Activated B cell treated with CpG ODN at 0.5 μM for 24 hours (primary cell): ENCODE data around the gene CYLC1. TPM values are rescaled to one million over a fixed set of nuclear protein-coding genes. Genes with fewer than 3 reads are reported as not detected.

Experiments used
- ATAC-seq: fragments of 200-7000 bp; cut with Tn5 transposase; one replicate; pipeline ENCODE4 v1.10.0; 2021; ENCODE audit warnings: low read depth, mild to moderate bottlenecking, moderate library complexity
- CTCF ChIA-PET: fragments of 350-600 bp; sonication (Branson Sonifier 250); formaldehyde crosslinking; loops from one replicate; lab custom pipeline; 2021; ENCODE audit warnings: antibody characterized with exemption; lab: Charles Lee
- POLR2A ChIA-PET: fragments of 350-600 bp; sonication (Branson Sonifier 250); formaldehyde crosslinking; loops from one replicate; lab custom pipeline; 2021; ENCODE audit warnings: antibody characterized with exemption; lab: Charles Lee
- DNase-seq: peaks from one replicate; pipeline ENCODE4 v3.0.0; 2022
- H3K27ac Mint-ChIP-seq: one replicate; pipeline ENCODE4 v1.8.0; 2020; ENCODE audit warnings: mixed read lengths
- H3K27me3 Mint-ChIP-seq: one replicate; pipeline ENCODE4 v1.8.0; 2021; ENCODE audit warnings: mixed read lengths
- H3K36me3 Mint-ChIP-seq: one replicate; pipeline ENCODE4 v1.8.0; 2021; ENCODE audit warnings: low read depth, mixed read lengths
- H3K4me1 Mint-ChIP-seq: one replicate; pipeline ENCODE4 v1.8.0; 2021; ENCODE audit warnings: mixed read lengths
- H3K4me3 Mint-ChIP-seq: one replicate; pipeline ENCODE4 v1.8.0; 2020; ENCODE audit warnings: mild to moderate bottlenecking, mixed read lengths
- H3K9me3 Mint-ChIP-seq: one replicate; pipeline ENCODE4 v1.8.0; 2020; ENCODE audit warnings: mixed read lengths
- intact Hi-C: fragments of 100-400 bp; cut with micrococcal nuclease; formaldehyde crosslinking; loops from one replicate; pipeline ENCODE4 v1.15.1; 2024
- total RNA-seq: library from RNA; stranded (reverse); gene quantifications from 2 replicates; pipeline ENCODE4 v1.2.3, GENCODE V29; 2022
- TF ChIP-seq, protein P1 (sequence below): fragments of 200-600 bp; IDR thresholded peaks from one replicate; pipeline ENCODE4 v1.8.0; 2022; ENCODE audit warnings: antibody characterized with exemption, mild to moderate bottlenecking

CYLC1 gene
- total RNA-seq, 1 donor from 2014 or later = not detected

GRCh38 chrX:83888585-83888984, 27.6 kb downstream of the CYLC1 start:
- POLR2A ChIA-PET = no interaction called here

DNA sequence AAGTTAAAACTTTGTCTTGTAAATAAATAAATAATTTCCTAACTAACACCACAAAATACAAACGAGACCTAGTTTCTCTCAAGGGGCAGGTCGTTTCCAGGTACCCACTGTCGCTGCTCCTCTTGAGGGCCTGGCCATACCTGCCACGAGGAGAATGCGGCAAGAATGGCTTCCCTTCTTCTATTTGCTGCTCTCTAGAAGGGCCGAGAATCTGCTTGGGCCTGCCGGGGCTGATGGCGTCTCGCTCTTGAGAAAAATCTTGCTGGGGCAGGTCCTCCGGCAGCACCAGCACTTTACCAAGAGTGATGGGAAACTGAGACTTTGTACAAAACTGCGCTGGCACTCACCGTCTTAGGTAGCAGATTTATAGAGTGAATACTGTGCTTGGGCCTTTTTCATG, 31.5 kb downstream of the CYLC1 start:
- H3K9me3 Mint-ChIP-seq = no peaks in the 10 kb centered on the region
- DNase-seq (no peak), ATAC-seq (no peak)
- CTCF ChIA-PET = no interaction called here
- TF ChIP-seq, protein P1, sequence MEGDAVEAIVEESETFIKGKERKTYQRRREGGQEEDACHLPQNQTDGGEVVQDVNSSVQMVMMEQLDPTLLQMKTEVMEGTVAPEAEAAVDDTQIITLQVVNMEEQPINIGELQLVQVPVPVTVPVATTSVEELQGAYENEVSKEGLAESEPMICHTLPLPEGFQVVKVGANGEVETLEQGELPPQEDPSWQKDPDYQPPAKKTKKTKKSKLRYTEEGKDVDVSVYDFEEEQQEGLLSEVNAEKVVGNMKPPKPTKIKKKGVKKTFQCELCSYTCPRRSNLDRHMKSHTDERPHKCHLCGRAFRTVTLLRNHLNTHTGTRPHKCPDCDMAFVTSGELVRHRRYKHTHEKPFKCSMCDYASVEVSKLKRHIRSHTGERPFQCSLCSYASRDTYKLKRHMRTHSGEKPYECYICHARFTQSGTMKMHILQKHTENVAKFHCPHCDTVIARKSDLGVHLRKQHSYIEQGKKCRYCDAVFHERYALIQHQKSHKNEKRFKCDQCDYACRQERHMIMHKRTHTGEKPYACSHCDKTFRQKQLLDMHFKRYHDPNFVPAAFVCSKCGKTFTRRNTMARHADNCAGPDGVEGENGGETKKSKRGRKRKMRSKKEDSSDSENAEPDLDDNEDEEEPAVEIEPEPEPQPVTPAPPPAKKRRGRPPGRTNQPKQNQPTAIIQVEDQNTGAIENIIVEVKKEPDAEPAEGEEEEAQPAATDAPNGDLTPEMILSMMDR = no peak
- H3K4me3 Mint-ChIP-seq = no peak overlapping the region
- no peaks in the 10 kb centered on the region for H3K4me1 Mint-ChIP-seq
- H3K27me3 Mint-ChIP-seq = no peaks in the 10 kb centered on the region
- H3K36me3 Mint-ChIP-seq = no peaks in the 10 kb centered on the region
- POLR2A ChIA-PET = no interaction called here
- intact Hi-C loops = no loop called here
- H3K27ac Mint-ChIP-seq = no peak overlapping the region

More at GRCh38 chrX:83888585-83888984, 27.6 kb downstream of the CYLC1 start:
- DNase-seq (no peak), ATAC-seq (no peak)
- CTCF ChIA-PET = no interaction called here
- Mint-ChIP-seq H3K27me3 (no peaks in the 10 kb centered on the region), H3K36me3 (no peaks in the 10 kb centered on the region), H3K9me3 (no peaks in the 10 kb centered on the region), H3K4me1 (no peaks in the 10 kb centered on the region), H3K27ac (no peak overlapping the region), H3K4me3 (no peak overlapping the region)
- intact Hi-C loops = no loop called here
- TF ChIP-seq, protein P1 = no peak

- ATAC-seq (no peak), DNase-seq (no peak)
- intact Hi-C loops = no loop called here
- Mint-ChIP-seq H3K4me1 (no peaks in the 10 kb centered on the region), H3K36me3 (no peaks in the 10 kb centered on the region), H3K27ac (no peak overlapping the region), H3K4me3 (no peak overlapping the region), H3K9me3 (peaks cover 3% of the 10 kb centered on the region), H3K27me3 (no peaks in the 10 kb centered on the region)
- TF ChIP-seq, protein P1 = no peak
- POLR2A ChIA-PET = no interaction called here
- CTCF ChIA-PET = no interaction called here
These were observed 46.0 kb downstream of the CYLC1 start for GRCh38 chrX:83906921-83907320.

DNA sequence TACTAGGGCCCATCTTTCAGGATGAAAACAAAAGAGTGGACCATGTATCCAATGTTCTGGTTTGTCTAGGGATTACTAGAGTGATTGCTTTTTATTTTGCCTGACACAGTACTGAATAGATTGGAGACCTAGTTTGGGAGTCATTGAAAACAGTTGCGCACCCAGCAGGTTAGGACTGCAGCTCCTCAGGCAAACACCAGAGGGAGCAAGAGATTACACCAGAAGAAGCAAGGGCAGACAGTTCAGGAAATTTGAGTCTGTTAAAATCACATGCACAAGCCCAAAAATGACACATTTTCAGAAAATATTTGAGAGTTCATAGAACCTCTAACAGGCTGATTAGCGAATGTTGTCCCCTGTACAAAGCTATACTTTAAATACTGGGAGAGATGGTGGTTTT, 55.6 kb downstream of the CYLC1 start:
- intact Hi-C loops = no loop called here
- TF ChIP-seq, protein P1 = no peak
- no peaks in the 10 kb centered on the region for H3K27me3 Mint-ChIP-seq
- H3K36me3 Mint-ChIP-seq = no peaks in the 10 kb centered on the region
- ATAC-seq = no peak
- H3K4me1 Mint-ChIP-seq = no peaks in the 10 kb centered on the region
- CTCF ChIA-PET = no interaction called here
- H3K27ac Mint-ChIP-seq = no peak overlapping the region
- no peak overlapping the region for H3K4me3 Mint-ChIP-seq
- DNase-seq = no peak
- POLR2A ChIA-PET = no interaction called here
- peaks cover 3% of the 10 kb centered on the region for H3K9me3 Mint-ChIP-seq

DNA sequence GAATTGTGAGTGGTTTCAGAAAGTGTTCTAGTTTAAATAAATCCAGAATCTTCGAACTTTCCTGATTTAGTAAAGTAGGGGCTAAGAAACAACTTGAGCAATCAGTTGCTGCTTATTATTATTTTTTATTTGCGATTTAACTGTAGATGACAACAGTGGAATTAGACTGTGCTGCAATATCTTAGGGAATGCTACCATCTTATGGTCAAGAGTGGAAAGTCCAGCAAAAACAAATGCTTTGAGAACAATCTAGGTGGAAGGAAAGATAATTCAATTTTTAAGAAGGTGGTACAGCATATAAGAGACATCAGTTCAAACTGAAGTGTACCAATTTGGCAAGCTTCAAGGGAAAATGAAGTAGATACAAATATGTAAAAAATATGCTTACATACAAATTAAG, 73.3 kb downstream of the CYLC1 start:
- Mint-ChIP-seq H3K4me3 (no peak overlapping the region), H3K9me3 (no peaks in the 10 kb centered on the region), H3K27ac (no peak overlapping the region), H3K4me1 (no peaks in the 10 kb centered on the region), H3K36me3 (no peaks in the 10 kb centered on the region), H3K27me3 (no peaks in the 10 kb centered on the region)
- ChIA-PET POLR2A (no interaction called here), CTCF (no interaction called here)
- intact Hi-C loops = no loop called here
- TF ChIP-seq, protein P1 = no peak
- ATAC-seq (no peak), DNase-seq (no peak)
